GM19452 (cell line): Measurements from ENCODE around the gene AAK1.

Experiments
- ATAC-seq: cut with Tn5 transposase; IDR thresholded peaks from one replicate; pipeline ENCODE4 v1.9.1; 2021; ENCODE audit not compliant: unreplicated experiment

AAK1 gene

DNA sequence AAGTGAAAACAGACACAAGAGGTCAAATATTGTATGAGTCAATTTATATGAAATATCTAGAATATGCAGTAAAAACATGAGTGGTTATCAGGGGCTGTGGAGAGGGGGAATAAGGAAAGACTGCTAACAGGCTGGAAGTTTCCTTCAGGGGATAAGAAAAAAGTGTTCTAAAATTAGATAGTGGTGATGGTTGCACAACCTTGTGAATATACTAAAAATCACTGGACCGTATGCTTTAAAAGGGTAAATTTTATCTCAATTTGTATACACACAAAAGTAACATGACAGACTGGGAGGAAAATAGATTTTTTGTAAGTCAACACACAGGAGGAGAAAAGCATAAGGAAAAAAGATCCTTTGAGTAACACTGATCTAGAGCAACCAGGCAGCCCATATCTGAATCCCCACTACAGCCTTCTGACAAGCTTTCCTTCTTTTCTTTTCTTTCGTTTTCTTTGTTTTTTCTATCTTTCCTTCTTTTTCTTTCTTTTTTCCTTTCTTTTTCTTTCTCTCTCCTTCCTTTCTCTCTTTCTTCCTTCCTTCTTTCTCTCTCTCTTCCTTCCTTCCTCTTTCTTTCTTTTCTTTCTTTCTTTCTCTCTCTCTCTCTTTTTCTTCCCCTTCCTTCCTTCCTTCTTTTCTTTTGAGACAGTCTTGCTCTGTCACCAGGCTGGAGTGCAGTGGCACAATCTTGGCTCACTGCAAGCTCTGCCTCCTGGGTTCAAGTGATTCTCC, 95.4 kb downstream of the AAK1 start:
- ATAC-seq, result no peak

GRCh38 chr2:69546646-69547045, 96.9 kb downstream of the AAK1 start:
- ATAC-seq, result no peak

DNA sequence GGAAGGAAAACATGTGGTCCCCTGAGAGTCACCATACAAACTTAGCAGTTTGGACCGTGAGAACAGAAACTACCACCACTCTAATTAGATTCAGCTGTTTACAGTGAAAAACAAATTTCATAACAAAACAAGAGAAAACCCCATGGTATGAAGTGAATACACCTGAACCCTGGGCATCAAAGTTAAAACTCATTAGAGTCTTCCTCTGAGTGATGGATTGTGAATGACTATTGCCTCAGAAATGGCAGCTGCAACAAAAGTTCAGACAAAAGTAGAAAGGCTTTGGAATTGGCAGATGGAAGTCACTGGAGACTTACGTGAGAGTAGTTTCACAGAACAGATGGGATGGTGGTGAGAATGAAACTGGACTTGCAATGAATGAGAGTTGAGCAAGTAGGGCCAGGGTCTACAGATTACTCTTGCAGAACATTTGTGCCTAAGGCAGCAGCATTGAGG, 98.0 kb downstream of the AAK1 start:
- peak; percentile 60 for ATAC-seq

DNA sequence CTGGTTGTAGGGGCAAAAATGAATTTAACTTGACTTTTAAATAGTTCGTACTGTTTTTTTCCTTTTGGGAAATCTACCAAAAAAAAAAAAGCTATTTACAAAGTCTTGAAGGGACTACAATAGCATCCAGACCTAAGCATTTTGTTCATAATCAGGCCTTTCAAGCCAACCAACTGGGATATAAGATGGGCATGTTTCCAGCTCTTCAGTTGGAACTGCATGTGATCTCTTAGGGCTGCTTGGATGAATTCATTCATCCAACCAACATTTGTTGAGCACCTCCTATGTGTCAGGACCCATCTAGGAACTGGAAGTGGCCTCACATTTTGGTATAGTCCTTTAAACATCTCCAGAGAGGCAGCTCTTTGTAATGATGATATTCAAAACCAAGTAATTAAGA, 98.6 kb downstream of the AAK1 start:
- ATAC-seq, result peak; percentile 34

DNA sequence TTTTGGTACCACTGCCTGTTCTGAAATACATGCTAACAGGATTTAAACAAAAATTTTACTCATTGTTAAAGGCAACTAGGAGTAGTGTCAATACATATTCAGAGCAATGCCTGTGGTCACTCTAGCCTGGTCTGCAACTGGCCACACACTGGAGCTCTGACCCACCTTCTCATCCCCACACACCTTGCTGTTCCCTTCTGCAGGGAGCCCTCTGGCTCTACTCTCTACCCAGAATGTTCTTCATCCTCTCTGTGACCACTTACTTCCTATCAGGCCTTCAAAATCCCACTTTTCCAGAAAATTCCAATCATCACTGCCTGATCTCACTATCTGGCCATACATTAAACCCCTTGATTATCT, 104.0 kb downstream of the AAK1 start:
- ATAC-seq, result no peak

GRCh38 chr2:69538872-69539548, 104.5 kb downstream of the AAK1 start:
- ATAC-seq, result no peak

- ATAC-seq, result no peak
Measured at GRCh38 chr2:69538249-69538648, 105.3 kb downstream of the AAK1 start.

- ATAC-seq, result no peak
Measured at GRCh38 chr2:69535817-69536241, 107.7 kb downstream of the AAK1 start.

DNA sequence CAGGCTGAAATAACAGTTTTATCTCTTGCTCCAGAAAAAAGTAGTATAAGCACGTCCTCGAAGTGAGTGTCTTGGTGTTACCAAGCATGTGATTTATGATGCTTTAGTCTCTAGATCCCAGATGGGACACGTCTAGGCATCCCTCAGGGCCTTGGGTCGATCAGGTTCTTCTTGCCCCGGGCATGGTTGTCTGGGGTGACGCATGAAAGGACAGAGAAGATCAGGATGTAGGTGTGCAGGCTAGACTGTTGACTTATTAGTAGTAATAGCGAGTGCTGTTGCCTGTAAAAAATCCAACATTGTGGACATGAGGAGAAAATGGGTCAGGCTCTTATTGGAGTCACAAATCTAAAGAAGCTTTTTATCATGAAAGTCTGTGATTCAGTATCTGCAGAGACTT, 112.4 kb downstream of the AAK1 start:
- ATAC-seq, result no peak

GRCh38 chr2:69529480-69529879, 114.1 kb downstream of the AAK1 start:
- no peak for ATAC-seq

DNA sequence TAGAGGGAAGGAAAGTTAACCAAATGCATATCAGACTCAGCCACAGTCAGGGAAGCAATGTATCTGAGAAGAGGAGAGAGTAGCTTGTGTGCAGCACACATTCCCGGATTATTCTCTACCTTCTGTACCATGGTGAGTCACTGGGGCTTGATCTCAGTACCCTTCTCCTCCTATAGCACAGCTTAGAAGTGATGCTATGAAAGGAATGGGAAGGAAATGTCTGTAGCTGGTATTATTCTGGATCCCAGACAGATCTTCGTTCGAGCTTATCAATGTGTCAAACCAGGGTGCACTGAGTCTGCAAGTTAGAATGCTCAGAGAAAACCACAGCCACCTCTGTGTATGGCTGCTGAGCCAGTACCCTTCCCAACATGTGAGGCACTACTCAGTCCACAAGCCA, 118.3 kb downstream of the AAK1 start:
- ATAC-seq, result no peak

- ATAC-seq, result no peak
Measured at GRCh38 chr2:69524799-69525198, 118.7 kb downstream of the AAK1 start.

- ATAC-seq, result no peak
Measured at GRCh38 chr2:69521747-69522146, 121.8 kb downstream of the AAK1 start.

GRCh38 chr2:69518841-69519240, 124.7 kb downstream of the AAK1 start:
- no peak for ATAC-seq

DNA sequence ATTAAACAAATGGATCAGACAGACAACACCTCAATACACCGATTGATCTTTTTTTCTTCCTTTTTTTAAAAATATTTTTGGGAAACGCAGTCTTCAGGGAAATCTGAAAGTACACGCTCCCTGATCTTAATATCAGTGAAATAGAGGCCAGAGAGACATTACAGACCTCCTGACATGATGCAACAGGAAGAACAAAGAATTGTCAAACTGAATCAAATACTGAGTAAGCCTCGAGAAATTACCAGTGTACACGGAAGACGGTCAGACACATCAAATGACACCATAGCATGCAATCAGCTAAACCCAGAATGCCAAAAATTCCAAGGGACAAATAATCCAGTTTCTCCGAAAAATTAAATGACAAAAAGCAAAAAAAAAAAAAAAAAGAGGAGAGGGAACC, 126.1 kb downstream of the AAK1 start:
- no peak for ATAC-seq

GRCh38 chr2:69514819-69515218, 128.7 kb downstream of the AAK1 start:
- no peak for ATAC-seq

DNA sequence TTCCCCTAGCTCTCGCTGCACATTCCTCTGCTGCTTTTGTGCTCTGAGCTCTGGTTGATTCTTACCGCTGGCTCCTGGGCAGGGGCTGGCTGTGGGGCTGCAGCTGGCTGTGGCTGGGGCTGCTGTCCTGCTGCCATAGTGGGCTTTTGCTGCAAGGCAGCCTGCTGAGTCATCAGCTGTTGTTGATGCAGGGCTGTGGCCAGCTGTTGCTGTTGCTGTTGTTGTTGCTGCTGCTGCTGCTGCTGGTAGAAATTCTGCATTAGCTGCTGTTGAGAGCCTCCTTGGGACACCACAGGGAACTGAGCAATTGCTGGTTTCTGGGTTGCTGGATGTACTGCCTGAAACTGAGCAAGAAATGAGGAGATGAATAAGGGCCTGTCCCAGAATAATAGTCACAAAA, 129.1 kb downstream of the AAK1 start:
- no peak for ATAC-seq

DNA sequence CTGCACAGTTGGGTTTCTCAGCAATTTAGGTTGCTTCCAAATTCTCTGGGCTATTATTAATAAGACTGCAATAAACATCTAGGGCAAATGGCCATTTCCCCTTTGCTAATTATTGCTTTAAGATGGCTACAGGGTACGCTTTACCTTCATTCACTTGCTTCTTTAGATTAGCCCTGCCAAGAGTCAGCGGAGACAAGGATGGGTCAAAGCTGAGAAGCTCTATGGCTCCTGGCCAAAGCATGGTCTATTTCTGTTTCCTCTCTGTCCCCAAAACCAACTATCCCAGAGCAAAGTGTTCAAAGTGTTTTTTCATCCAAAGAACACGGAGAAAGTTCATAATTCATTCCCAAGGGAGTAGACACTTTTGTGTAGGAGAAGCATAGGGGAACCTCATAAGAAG, 131.1 kb downstream of the AAK1 start:
- no peak for ATAC-seq

DNA sequence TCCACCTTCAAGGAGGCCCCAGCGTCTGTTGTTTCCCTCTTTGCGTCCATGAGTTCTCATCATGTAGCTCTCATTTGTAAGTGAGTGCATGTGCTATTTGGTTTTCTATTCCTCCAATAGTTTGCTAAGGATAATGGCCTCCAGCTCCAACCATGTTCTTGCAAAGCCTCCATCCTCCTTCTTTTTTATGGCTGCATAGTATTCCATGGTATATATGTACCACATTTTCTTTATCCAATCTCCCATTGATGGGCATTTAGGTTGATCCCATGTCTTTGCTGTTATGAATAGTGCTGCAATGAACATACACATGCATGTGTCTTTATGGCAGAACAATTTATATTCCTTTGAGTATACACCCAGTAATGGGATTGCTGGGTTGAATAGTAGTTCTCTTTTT, 133.3 kb downstream of the AAK1 start:
- no peak for ATAC-seq

DNA sequence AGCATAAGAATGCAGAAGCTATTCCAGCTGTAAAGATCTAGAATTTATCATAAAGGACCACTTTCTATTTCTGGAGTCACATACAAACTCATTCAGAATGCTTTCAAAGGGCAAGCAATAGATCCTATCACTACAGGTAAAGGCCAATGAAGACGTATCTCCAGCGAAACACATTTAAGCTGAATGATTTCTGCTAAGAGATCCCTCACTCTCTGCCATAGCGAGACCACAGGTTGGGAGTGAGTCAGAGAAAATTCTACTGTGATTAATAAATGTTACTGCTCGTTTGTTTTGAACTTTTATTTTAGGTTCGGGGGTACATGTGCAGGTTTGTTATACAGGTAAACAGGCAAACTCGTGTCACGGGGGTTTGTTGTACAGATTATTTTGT, 133.8 kb downstream of the AAK1 start:
- no peak for ATAC-seq

DNA sequence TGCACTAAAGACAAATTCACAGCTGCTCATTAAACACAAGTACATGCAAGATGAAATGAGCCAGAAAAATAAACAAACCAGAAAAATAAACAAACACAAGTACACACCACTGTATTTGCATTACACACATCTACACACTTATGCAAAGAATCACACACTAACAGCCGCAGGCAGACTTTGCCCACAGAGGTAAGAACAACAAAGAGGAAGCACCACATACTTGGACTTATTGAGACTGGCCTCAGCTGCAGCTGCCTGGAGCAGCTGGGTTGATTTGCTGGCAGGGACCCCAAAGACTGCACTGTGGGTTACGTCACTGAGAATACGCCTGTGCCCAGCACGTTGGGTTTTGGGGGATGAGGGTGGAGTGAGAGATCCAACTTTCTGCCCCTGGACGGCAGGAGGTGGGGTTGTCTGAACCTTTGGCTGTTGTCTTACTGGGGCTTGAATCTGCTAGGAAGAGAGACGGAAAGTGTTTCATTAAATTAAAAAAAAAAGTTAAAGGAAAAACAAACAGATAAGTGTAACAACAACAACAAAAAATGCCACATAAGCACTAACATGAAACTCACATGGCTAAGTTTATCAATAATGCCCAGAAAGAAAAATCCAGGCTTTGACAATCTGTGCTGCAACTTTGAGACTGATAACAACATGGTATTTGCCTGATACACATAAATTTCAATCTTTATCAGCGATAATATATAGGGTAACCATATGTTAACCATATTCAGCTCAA, 134.4 kb downstream of the AAK1 start:
- no peak for ATAC-seq

GRCh38 chr2:69505710-69506109, 137.8 kb downstream of the AAK1 start:
- ATAC-seq, result no peak
